Measurements from ENCODE around the gene BRD7.

Gene BRD7

DNA sequence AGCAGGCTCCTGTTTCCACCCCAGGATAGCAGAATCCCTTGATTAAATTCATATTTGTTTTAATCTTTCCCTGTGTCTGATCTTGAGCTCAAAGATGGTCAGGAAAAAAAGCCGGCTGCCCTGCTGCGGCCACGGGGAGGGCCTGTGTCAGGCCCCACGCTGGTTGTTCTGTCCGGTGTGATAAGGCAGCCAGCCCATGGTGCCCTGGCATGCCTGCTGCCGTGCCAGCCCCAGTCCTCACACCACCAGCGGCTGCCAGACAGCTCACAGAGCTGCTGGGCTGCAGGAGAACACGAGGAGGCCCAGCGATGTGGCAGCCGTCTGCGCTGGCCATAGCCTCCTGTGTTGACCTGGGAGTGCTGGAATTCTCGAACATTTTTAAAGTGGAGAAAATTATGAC lies 34.7 kb upstream of the BRD7 start:
- Histone ChIP-seq H2AFZ (ENCODE audit: low read length) (no peak overlapping the region), H4K20me1 (ENCODE audit: insufficient read depth, low read length, poor library complexity, severe bottlenecking) (no peaks in the 10 kb centered on the region), H3F3A (ENCODE audit: low read depth) (no peaks in the 10 kb centered on the region), H3K9ac (ENCODE audit: low read depth, low read length, poor library complexity, severe bottlenecking) (no peak overlapping the region), H3K9me2 (replicated peaks; ENCODE audit: low read depth, low read length) (no peaks in the 10 kb centered on the region), H3K9me3 (ENCODE audit: insufficient read depth, low read depth, low read length) (no peaks in the 10 kb centered on the region), H3K79me2 (ENCODE audit: insufficient read depth, low read length) (no peaks in the 10 kb centered on the region), H3K27me3 (ENCODE audit: insufficient read depth, low read length, poor library complexity, severe bottlenecking) (no peaks in the 10 kb centered on the region), H3K4me1 (ENCODE audit: insufficient read depth, low read length, poor library complexity, severe bottlenecking) (no peaks in the 10 kb centered on the region), H3K4me2 (ENCODE audit: low read depth, low read length, poor library complexity, severe bottlenecking) (no peak overlapping the region), H3K36me3 (ENCODE audit: insufficient read depth, low read length) (no peaks in the 10 kb centered on the region), H3K4me3 (ENCODE audit: low read length, poor library complexity, severe bottlenecking) (no peak overlapping the region)
- no peak for TF ChIP-seq EZH2phosphoT487 (IDR thresholded peaks at IDR 0.05; ENCODE audit: borderline replicate concordance)
- no peak for TF ChIP-seq CTCF (conservative IDR thresholded peaks at IDR 0.05; ENCODE audit: low read length)

GRCh38 chr16:50402298-50402895 lies 33.6 kb upstream of the BRD7 start:
- Histone ChIP-seq H3K27me3 (ENCODE audit: insufficient read depth, low read length, poor library complexity, severe bottlenecking) (no peaks in the 10 kb centered on the region), H3K4me3 (ENCODE audit: low read length, poor library complexity, severe bottlenecking) (no peak overlapping the region), H3K9me3 (ENCODE audit: insufficient read depth, low read depth, low read length) (no peaks in the 10 kb centered on the region), H3K36me3 (ENCODE audit: insufficient read depth, low read length) (no peaks in the 10 kb centered on the region), H2AFZ (ENCODE audit: low read length) (no peak overlapping the region), H3K9ac (ENCODE audit: low read depth, low read length, poor library complexity, severe bottlenecking) (no peak overlapping the region), H3K9me2 (replicated peaks; ENCODE audit: low read depth, low read length) (no peaks in the 10 kb centered on the region), H3K4me2 (ENCODE audit: low read depth, low read length, poor library complexity, severe bottlenecking) (no peak overlapping the region), H3K79me2 (ENCODE audit: insufficient read depth, low read length) (no peaks in the 10 kb centered on the region), H3F3A (ENCODE audit: low read depth) (no peaks in the 10 kb centered on the region), H3K4me1 (ENCODE audit: insufficient read depth, low read length, poor library complexity, severe bottlenecking) (no peaks in the 10 kb centered on the region), H4K20me1 (ENCODE audit: insufficient read depth, low read length, poor library complexity, severe bottlenecking) (no peaks in the 10 kb centered on the region)
- no peak for TF ChIP-seq EZH2phosphoT487 (IDR thresholded peaks at IDR 0.05; ENCODE audit: borderline replicate concordance)
- no peak for TF ChIP-seq CTCF (conservative IDR thresholded peaks at IDR 0.05; ENCODE audit: low read length)

GRCh38 chr16:50401355-50401754 lies 32.6 kb upstream of the BRD7 start:
- no peaks in the 10 kb centered on the region for H3K9me2 ChIP-seq (replicated peaks; ENCODE audit: low read depth, low read length)
- H3F3A ChIP-seq (ENCODE audit: low read depth): no peaks in the 10 kb centered on the region
- no peaks in the 10 kb centered on the region for H3K4me1 ChIP-seq (ENCODE audit: insufficient read depth, low read length, poor library complexity, severe bottlenecking)
- no peak overlapping the region for H3K9ac ChIP-seq (ENCODE audit: low read depth, low read length, poor library complexity, severe bottlenecking)
- H3K4me2 ChIP-seq (ENCODE audit: low read depth, low read length, poor library complexity, severe bottlenecking): no peak overlapping the region
- H3K9me3 ChIP-seq (ENCODE audit: insufficient read depth, low read depth, low read length): no peaks in the 10 kb centered on the region
- H2AFZ ChIP-seq (ENCODE audit: low read length): no peak overlapping the region
- no peaks in the 10 kb centered on the region for H4K20me1 ChIP-seq (ENCODE audit: insufficient read depth, low read length, poor library complexity, severe bottlenecking)
- no peaks in the 10 kb centered on the region for H3K36me3 ChIP-seq (ENCODE audit: insufficient read depth, low read length)
- no peak for TF ChIP-seq EZH2phosphoT487 (IDR thresholded peaks at IDR 0.05; ENCODE audit: borderline replicate concordance)
- no peak for TF ChIP-seq CTCF (conservative IDR thresholded peaks at IDR 0.05; ENCODE audit: low read length)
- no peaks in the 10 kb centered on the region for H3K79me2 ChIP-seq (ENCODE audit: insufficient read depth, low read length)
- H3K27me3 ChIP-seq (ENCODE audit: insufficient read depth, low read length, poor library complexity, severe bottlenecking): no peaks in the 10 kb centered on the region
- no peak overlapping the region for H3K4me3 ChIP-seq (ENCODE audit: low read length, poor library complexity, severe bottlenecking)

All from Loucy (cell line).